GM19455 (cell line): Measurements from ENCODE around the gene SPAG8.

Experiments used
- ATAC-seq: cut with Tn5 transposase; IDR thresholded peaks from one replicate; pipeline ENCODE4 v1.9.1; 2021; ENCODE audit not compliant: unreplicated experiment

SPAG8 gene

GRCh38 chr9:35811381-35812024 is 559 bp downstream of the SPAG8 start:
- ATAC-seq: no peak

DNA sequence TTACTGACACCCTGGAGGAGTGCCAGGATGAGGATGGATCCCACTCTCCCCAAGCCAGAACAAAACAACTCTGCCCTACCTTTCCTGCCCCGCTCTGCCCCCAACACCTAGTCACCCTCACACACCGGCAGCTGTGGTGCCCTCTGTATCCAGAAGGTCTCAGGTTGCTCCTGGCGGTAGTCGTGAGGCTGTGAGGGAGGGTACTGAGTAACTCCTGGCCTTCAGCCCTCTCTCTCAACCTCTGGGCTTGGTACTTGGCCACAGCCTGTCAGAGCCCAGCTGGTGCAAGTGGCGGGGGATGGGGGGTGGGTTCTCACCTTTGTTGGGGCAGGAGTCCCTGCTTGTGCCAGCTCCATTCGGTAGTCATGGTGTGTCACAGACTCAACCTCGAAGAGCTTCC is 1.9 kb downstream of the SPAG8 start:
- ATAC-seq: no peak

- ATAC-seq: no peak
Observed at GRCh38 chr9:35808433-35808832, 3.6 kb downstream of the SPAG8 start.

GRCh38 chr9:35806101-35806500 is 6.0 kb downstream of the SPAG8 start:
- ATAC-seq: no peak

- no peak for ATAC-seq
Observed at GRCh38 chr9:35801328-35802128, 10.5 kb downstream of the SPAG8 start.

GRCh38 chr9:35800530-35800929 is 11.5 kb downstream of the SPAG8 start:
- no peak for ATAC-seq

DNA sequence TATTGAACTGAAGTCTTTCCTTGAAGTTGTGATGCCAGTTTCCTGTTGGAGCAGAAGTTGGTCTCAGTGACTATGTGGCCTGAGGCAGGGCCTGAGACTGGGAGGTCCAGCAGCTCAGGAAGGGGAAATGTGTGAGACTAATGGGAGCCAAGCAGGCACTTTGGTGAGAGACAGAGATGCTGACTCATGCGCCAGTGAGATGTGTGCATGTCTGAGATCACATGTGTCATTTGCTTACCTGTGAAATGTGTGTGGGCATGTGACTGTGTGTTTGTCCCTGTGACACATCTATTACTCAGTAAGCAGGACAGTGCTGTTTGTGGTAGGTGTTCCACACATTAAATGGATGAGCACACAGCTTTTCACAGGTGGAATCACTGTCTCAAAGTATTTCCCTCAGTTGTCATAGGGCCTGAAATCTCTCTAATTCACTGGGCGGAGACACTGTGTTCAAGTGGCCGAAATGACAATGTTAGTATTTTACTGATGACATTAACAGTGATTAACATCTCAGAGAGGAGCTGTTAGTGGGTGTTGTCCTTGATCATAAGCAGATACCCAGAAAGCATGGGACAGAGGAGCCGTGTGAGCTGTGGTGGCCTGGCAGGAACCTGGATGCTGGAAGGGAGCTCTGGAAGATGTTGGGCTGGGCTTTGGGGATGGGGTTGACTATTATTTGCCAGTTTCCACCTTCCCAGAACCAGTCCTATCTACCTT is 13.2 kb downstream of the SPAG8 start:
- ATAC-seq: no peak

GRCh38 chr9:35797311-35798109 is 14.6 kb downstream of the SPAG8 start:
- no peak for ATAC-seq

DNA sequence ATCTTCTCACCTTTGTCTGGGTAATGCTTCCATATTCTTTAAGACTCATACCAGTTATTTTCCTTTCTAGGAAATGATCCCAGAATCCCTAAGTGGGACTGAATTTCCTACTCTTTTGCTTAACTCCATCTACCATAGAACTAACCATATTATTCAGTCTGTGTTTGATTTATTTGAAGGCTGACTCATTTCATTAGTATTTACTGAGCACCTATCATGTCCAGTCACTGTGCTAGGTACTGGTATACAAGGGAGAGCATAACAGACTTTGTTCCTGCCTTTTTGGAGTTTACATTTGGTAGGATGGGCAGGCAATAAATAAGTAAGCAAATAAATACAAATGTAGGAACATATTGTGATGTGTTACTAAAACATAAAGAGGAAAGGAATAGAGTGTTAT is 16.4 kb downstream of the SPAG8 start:
- no peak for ATAC-seq

- ATAC-seq: no peak
Observed at GRCh38 chr9:35793461-35793860, 18.6 kb downstream of the SPAG8 start.

DNA sequence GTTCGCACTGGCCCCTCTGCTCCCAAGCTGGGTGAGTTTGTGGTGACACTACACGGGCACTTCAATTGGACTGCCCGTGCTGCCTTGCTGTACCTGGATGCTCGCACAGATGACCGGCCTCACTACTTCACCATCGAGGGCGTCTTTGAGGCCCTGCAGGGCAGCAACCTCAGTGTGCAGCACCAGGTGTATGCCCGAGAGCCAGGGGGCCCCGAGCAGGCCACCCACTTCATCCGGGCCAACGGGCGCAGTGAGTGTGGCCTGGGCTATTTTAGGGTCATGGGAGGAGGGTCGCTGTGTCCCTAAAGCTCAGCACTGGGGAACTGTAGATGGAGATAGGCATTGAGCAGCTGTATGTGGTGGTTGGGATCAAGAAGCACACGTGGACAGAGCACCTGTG is 19.2 kb downstream of the SPAG8 start:
- no peak for ATAC-seq

DNA sequence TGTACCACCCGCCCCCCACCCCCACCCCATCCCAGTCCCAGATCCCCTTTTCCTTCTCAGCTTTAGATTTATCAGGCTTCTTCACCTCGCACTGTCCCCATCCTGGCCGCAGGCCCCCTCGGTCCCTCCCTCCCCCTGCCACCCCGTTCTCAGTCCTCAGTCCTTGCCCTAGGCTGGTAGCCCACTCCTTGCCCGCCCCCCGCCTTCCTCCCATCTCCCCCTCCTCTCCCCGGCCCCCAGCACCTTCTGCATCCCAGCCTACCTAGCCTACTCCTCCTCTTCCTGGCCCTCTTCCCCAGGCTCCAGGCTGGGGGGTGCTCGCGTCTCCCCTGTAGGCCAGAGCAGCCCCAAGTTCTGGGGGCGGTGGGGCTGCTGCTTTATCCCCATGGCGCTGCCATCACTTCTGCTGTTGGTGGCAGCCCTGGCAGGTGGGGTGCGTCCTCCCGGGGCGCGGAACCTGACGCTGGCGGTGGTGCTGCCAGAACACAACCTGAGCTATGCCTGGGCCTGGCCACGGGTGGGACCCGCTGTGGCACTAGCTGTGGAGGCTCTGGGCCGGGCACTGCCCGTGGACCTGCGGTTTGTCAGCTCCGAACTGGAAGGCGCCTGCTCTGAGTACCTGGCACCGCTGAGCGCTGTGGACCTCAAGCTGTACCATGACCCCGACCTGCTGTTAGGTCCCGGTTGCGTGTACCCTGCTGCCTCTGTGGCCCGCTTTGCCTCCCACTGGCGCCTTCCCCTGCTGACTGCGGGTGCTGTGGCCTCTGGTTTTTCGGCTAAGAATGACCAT is 19.8 kb downstream of the SPAG8 start:
- ATAC-seq: no peak

DNA sequence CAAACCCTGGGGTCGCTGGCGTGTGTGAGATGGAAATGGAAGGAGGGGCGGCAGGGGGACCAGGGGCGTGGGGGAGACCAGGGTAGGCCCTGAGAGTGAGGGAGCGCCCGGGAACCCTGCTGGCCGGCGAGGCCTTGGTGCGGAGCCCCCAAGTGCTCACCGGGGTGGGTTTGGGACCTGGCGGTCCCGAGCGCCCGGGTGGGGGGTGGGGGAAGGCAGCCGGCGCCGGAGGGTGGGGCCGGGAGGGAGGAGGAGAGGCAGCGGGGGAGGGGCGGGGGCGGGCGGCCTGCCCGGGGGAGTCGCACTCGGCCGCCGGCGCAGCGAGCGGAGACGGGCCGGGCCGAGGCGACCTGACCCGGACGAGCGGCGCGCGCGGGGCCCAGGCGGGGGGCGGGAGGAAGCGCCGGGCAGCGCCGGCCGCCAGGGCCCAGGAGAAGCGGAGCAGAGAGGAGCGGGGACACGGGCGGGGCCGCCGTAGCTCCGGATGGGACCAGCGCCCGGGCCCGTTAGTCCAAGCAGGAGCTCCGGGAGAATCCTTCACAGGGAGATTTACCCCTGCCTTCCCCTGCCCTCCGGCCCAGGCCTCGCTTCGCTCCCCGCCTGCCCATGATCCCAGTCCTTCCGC is 20.7 kb downstream of the SPAG8 start, which contains the start of gene NPR2:
Gene NPR2 (plus strand): TSS at position 295 of the 625 bp plus-strand sequence. CDS start 818 bp downstream, outside the sequence.
- ATAC-seq: no peak

DNA sequence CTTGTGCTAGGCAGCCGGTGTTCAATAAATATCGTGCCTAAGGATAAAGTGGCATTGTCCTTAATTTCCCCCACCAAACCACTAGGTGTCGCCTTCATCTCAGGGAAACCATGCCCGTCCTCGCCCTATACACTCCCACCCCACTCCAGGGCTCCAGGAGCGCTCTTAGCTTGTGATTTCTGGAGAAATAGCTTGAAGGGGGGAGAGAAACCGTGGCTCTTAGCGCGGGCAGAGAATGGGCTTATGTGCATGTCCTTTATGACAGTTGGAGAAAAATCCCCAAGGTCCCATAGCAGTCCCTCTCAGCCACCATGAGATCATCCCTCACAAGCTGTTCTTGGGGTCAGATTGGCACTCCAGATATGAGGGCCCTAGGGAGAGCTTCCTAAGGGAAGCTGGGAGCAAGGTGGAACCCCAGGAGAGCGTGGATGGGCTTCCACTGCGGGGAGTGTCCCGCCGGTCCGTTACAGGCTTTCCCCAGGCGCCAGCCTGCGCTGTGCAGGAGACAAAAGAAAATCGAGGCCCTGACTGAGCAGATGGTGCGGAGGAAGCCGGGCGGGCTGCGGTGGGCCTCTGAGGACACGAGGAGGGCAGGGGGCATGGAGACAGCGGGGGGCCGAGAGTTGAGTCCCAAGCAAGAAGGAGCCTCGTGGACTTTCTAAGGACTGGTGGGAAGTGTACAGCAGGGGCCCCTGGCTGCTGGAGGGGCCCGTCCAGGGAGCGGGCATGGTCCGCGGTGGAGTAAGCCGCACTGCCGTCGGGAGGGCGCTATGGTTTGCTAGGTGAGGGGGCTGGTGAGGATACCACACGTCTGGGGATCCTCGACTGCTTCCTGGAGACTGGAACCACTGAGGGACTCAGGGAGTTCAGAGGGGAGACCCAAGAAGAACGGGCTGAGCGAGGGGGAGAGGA is 21.4 kb downstream of the SPAG8 start:
- ATAC-seq: no peak

DNA sequence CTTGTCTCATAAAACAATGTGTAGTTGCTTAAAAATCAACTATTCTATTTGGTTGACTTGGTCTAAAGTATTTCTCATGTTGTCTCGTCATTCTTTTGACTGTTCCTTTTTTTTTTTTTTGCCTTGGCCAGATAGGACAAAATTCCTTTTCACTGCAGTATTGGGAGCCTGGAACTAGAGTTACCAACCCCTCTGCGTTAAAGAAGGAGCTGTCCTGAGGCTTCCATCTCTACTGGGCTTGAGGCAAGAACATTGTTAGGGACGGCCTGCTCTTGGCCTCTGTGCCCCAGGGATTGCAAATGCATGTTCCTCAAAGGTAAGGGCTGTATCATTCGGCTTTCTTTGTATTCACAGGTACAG is 22.1 kb downstream of the SPAG8 start:
- no peak for ATAC-seq

DNA sequence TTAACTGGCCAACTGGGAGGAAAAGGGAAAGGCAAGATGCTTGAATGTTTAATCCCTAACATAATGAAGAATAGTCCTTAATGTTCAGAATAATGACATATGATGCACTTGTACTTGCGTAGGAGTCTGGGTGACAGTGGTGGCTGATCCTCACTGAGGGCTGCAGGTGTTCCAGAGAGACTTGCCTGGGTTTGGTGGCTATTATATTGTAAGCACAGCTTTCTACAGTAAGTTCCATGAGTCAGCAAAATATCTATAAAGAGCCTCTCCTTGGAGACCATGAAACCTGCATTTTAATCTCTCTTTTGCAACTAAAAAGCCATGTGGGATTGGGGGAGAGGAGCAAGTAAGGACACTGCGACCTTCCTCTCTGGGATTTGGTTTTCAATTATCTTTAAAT is 22.5 kb downstream of the SPAG8 start:
- ATAC-seq: no peak

DNA sequence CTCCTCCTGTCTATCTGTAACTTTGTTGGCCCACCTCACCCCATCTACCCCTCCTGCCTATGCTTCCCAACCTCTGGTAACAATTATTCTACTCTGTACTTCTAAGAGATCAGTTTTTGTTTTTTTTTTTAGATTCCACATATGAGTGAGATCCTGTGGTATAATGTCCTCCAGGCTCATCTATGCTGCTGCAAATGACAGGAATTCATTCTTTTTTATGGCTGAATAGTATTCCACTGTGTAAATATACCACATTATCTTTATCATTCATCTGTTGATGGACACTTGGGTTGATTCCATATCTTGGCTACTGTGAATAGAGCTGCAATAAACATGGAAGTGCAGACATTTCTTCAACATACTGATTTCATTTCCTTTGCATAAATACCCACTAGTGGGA is 28.6 kb downstream of the SPAG8 start:
- no peak for ATAC-seq

DNA sequence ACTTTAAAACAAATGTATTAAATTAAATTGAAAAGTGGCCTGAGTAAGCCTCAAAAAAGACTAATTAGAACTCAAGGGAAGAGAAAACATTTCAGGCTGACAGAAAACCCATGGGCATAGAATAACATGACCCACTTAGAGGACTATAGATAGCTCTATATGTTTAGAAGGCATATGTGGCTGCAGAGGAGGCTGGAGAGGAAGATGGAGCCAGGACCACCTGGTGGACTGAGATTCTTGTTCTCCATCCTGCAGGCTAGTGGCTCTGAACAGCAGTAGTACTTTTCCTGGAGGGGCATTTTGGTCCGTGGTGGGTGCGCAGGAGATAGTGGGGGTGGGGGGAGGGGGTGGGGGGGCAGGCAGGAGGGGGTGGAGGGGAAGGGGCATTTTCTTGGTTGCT is 31.0 kb downstream of the SPAG8 start:
- ATAC-seq: no peak

DNA sequence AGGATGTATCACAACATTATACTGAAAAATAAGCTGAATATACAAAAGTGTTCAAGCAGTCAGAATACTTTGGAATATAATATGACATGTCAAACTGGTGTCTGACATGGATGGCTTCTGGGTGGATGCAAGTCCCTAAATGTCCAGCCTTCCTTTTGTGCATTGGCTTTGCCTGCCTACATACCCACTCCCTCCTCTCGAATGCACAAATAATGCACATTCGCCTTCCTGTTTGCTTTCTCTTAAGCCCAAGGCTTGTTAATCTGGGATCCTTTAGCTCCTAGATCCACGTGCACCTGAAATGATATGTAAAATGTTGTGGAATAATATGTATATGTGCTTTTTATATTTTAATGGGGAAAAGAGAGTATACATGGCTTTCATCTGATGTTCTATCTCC is 33.6 kb downstream of the SPAG8 start:
- no peak for ATAC-seq
